ENCODE measurements around the gene IMMP2L. TPM values are rescaled to one million over a fixed set of nuclear protein-coding genes. Genes with fewer than 3 reads are reported as not detected.
A peak's percentile ranks its signal among the peaks of the same experiment; 100 is the strongest.

The IMMP2L gene
- total and polyA plus RNA-seq, 2 of the 4 experiments (the other 2 are of a cell fraction): 5.8 to 9.3 TPM

- Histone ChIP-seq H3K18ac (ENCODE audit: low read depth, low read length) (no peak overlapping the region), H3K23ac (ENCODE audit: low read depth, low read length) (no peak overlapping the region), H3K14ac (replicated peaks; ENCODE audit: low read depth, low read length) (no peak overlapping the region), H3K4me3 (ENCODE audit: insufficient read depth, low read depth, low read length) (no peak overlapping the region), H3K56ac (ENCODE audit: extremely low read depth, insufficient read depth, low read length) (no peak overlapping the region), H2AK5ac (ENCODE audit: low read depth, low read length) (no peak overlapping the region), H3K4ac (ENCODE audit: low read depth, low read length) (no peak overlapping the region), H3K4me1 (ENCODE audit: control insufficient read depth, insufficient read depth, low read length) (peaks cover 2% of the 10 kb centered on the region; the same call in 1 of the 2 replicates), H4K20me1 (ENCODE audit: insufficient read depth, low read length) (no peaks in the 10 kb centered on the region), H3K9me1 (ENCODE audit: insufficient read depth, low read length) (no peaks in the 10 kb centered on the region), H2BK120ac (ENCODE audit: low read depth, low read length) (no peak overlapping the region), H3K27ac (ENCODE audit: insufficient read depth, low read length) (no peak overlapping the region), H3K9ac (ENCODE audit: low read depth, low read length) (no peak overlapping the region), H3K4me2 (ENCODE audit: low read depth, low read length) (no peak overlapping the region), H3K36me3 (ENCODE audit: control insufficient read depth, insufficient read depth, low read length) (no peaks in the 10 kb centered on the region), H3K79me1 (ENCODE audit: low read depth in 1 of 2, low read length in 2 of 2) (no peaks in the 10 kb centered on the region), H4K5ac (ENCODE audit: low read depth, low read length) (no peak overlapping the region), H2BK20ac (ENCODE audit: low read depth, low read length) (no peak overlapping the region), H4K8ac (ENCODE audit: low read depth in 2 of 2, low read length in 2 of 2) (no peak overlapping the region), H2BK5ac (ENCODE audit: low read depth, low read length, poor library complexity, severe bottlenecking) (peak overlapping the region; percentile 25), H3K9me3 (ENCODE audit: control insufficient read depth, insufficient read depth, low read length) (no peaks in the 10 kb centered on the region), H4K91ac (ENCODE audit: insufficient read depth, low read depth, low read length) (no peak overlapping the region), H3K27me3 (ENCODE audit: control insufficient read depth, insufficient read depth, low read length) (no peaks in the 10 kb centered on the region), H2AK9ac (replicated peaks; ENCODE audit: low read depth, low read length, poor library complexity) (no peak overlapping the region), H2BK15ac (ENCODE audit: low read depth, low read length) (no peak overlapping the region), H2AFZ (replicated peaks; ENCODE audit: low read length, poor library complexity) (no peak overlapping the region)
- ChIA-PET CTCF (interaction anchor here (0.7 kb wide), 1 partner anchor 188 kb away, joined by 3 read pairs; no protein-coding TSS in a partner anchor), POLR2A (ENCODE audit: unreplicated experiment) (no interaction called here)
- TF ChIP-seq NFE2L2 (IDR thresholded peaks at IDR 0.05; ENCODE audit: low read depth, low read length) (no peak), POLR2A (IDR thresholded peaks at IDR 0.05; ENCODE audit: low read depth, low read length) (no peak), RCOR1 (IDR thresholded peaks at IDR 0.05; ENCODE audit: insufficient replicate concordance, low read length) (no peak), MXI1 (IDR thresholded peaks at IDR 0.05; ENCODE audit: borderline replicate concordance, low read depth, low read length) (no peak), CHD1 (IDR thresholded peaks at IDR 0.05; ENCODE audit: low read depth, low read length) (no peak)
- peak; percentile 22 for DNase-seq
- in situ Hi-C loops (cut with MboI; ENCODE audit: low sequenced_read_pairs): no loop called here
- intact Hi-C loops (cut with micrococcal nuclease): no loop called here
- dilution Hi-C loops (cut with HindIII; ENCODE audit: low sequenced_read_pairs, unreplicated experiment): no loop called here
- no TSS peak for BruUV-seq (replicated peaks)
- ATAC-seq (ENCODE audit: low read depth): 0 out of 2 replicates have a peak, but pooled peaks have one; percentile 21
Measured at GRCh38 chr7:110921595-110922151, 640.6 kb downstream of the IMMP2L start.
